Islet precursor cell (in vitro differentiated cells): ENCODE measurements around the gene OTOR.

ENCODE experiments used
- DNase-seq: peaks from one replicate; pipeline ENCODE4 v3.0.0-alpha.2; 2018

The OTOR gene, protein sequence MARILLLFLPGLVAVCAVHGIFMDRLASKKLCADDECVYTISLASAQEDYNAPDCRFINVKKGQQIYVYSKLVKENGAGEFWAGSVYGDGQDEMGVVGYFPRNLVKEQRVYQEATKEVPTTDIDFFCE

DNA sequence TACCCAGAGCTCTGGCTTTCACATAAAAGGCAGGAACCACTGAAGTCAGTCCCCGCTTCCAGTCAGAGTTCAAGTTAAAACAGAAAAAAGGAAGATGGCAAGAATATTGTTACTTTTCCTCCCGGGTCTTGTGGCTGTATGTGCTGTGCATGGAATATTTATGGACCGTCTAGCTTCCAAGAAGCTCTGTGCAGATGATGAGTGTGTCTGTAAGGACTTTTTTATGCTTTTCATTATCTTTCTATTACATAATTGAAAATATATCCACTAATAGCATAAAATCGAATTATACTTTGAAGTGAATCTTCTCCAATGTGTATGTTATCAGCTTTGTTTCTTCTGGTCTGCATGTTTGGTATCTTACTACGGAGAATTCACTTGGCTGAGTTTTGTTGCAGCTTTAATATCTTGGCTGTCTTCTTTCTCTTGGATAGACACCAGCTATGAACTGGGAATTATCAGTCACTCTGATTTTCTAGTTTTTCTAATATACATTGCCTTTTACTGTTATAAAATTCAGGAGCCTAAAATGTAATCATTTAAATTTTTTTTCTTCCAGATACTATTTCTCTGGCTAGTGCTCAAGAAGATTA, at the start of gene OTOR:
TSS of gene OTOR (plus strand) at position 51 of the 593 bp plus-strand sequence. CDS start at position 95, 44 bp downstream.
- DNase-seq: no peak

DNA sequence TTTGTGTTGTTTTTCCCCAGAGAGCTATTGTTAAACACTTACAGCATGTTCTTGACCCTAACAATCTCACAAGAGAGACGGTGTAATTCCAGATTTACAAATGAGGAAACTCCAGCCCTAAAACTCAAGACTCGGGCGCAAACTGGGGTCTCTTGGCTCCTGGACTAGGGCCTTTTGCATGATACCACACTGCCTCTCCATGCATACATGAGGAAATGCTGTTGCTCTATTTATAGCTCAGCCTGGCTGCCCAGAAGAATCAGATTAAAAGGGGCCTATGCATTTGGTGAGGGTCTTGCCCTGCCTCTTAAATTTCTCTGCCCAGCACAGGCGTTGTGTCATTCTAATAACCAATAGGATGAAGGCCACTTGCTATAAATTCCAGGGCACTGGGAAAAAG, 48.9 kb upstream of the OTOR start:
- DNase-seq: no peak

DNA sequence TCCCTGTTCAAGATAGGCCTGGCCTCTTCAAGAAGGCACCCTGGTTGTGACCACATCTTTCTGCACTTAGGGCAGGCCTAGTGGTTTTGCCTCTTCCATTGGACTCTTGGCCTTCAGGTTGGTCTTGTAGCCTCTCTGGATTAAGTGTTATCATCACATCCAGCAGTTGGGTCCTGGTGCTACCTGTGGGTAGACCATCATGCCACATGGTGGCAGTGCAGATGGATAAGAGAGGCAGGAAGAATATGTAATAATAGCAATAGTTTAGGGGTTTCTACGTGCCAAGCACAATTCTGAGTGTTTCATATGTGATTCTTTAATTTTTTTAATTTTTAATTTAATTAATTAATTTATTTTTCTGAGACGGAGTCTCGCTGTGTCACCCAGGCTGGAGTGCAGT, 46.9 kb upstream of the OTOR start:
- no peak for DNase-seq

DNA sequence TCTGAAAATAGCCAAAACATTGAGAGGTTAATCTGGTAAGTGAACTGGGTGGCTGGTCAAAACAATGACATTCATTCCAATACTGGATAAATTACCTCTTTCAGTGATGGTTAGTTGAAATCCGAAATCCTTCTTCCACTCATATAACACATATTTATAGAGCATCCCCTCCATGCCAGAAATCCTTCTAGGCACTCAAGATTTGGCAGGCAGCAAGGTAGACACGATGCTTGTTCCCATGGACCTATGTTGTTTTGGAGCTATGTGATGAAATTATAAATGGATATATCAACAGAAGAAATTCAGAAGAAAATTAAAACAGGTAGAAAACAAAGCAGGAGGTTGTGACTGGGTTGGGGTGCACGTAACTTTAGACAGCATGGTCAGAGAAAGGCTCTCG, 44.6 kb upstream of the OTOR start:
- DNase-seq: no peak

DNA sequence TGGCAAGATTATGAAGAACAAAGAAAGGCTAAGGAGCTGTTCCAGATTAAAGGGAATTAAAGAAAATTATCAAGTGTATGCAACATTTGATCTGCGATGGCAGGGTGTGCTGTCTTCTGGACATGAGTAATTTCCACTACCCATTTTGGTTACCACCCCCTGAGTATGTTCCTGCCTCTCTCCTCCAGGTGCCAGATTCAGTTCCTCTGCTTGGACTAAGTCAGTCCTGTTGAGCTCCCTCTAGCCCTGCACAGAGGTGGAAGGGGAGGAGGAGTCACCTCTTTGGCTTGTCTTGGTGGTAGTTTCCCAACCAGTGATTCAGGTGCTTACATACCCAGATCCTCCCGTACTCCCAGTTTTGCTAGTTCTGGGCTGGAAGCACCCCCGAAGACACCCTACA, 40.5 kb upstream of the OTOR start:
- DNase-seq: no peak

DNA sequence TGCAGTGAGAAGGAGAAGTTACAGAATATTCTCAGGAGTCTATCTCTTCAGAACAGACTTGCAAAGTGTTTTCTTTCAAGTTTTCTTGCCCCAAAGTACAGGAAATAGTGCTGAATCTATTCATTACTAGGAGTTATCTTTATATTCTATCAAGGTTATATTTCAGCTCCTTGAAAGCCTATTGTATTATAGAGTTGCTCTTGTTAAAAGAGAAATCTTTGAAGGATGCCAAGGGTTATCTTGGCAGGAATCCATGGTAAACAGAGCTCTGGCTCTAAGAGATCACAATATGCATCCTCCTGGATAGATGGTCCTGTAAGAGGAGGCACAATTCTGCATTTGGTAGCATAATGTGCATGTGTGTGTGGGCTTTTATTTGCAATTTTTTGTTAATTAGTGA, 39.6 kb upstream of the OTOR start:
- no peak for DNase-seq

DNA sequence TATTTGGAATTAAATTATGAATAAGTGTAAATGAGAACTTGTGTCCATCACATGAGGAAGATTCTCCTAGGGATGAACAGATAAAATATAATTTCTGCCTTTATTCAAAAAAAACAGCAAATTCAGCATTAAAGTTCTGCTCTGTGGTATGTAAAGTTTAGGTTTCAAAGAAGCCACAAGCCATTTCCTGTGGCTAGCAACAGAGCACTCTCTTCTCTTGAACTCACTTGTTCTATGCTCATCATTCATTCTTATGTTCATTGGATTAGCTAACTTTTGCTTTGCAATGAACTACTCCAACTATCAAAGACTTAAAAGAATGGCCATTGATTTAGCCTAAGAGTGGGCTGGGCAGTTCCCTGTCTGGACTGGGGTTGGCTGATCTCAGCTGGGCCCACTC, 39.1 kb upstream of the OTOR start:
- DNase-seq: no peak

DNA sequence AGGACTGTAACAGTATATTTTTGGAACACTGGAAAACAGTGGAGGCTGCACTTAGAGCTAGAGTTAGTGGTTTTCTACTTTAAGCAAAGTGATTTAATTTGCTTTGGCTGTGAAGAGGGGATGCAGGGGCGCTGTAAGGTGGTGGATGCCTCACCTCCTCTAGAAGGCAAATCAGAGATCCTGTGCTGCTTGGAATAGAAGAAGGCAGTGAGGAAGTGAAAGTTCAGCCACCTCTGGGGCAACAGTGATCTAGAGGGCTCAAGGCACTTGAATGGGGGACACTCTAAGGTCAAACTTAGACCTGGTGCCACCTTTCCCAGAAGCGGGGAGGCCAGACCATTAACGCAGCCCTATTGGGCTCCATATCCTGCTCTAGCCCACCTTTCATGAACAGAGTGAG, 37.4 kb upstream of the OTOR start:
- DNase-seq: no peak

DNA sequence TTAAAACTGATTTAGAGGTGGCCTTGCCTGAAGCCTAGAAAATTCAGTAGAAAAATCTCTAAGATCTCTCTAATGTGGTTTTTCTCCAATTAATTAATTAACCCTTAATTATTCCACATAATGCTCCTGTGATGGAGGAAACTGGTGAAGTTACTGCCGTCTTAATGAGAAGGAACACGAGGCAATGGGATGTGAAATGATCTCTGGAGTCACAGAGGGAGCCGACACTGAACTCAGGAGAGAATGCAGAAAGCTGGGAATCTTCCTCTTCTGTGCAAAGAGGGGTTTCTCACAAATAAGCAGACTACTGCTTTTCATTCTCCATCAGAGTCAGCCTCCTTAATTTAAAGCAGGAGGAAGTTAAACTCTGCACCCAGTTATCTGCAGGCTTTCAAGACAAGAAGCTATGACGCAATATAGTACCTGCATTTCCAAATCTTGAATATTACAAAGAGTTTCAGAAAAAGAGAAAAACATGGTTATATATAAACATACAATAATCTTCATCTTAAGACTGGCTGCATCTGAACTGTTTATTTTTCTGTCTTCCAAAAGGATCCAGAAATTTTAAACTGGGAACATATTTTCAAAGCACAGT, 36.4 kb upstream of the OTOR start:
- DNase-seq: no peak

DNA sequence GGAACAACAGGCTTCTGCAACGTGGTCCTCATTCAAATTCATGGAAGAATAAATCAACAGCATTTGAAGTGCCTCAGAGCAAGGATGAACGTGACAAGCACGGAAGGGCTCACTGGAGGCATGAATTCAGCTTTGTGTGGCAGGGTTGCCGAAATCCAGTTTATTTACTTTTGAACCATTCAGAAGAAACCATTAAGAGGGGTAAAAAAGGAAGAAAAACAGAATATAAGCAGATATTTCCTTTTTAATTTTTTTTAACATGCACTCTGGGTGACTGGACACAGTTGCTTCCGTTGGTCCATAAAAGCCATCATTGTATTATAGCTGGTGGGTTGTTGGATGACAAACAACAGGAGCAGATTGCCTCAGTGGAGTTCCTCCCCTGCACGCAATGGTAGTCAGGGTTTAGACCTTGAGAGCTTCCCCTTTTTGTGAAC, 35.6 kb upstream of the OTOR start:
- DNase-seq: no peak

DNA sequence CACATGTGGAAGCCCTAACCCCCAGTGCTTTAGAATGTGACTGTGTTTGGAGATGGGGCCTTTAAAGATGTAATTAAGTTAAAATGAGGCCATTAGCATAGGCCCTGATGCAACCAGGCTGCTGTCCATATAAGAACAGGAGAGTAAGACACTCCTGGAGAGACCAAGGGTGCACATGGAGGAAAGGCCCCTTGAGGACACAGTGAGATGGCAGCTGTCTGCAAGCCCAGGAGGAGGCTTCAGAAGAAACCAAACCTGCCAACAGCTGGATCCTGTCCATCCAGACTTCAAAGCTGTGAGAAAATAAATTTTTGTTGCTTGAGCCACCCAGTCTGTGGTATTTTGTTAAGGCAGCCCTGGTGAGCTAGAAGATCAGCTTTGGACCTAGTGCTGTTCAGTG, 35.1 kb upstream of the OTOR start:
- no peak for DNase-seq

DNA sequence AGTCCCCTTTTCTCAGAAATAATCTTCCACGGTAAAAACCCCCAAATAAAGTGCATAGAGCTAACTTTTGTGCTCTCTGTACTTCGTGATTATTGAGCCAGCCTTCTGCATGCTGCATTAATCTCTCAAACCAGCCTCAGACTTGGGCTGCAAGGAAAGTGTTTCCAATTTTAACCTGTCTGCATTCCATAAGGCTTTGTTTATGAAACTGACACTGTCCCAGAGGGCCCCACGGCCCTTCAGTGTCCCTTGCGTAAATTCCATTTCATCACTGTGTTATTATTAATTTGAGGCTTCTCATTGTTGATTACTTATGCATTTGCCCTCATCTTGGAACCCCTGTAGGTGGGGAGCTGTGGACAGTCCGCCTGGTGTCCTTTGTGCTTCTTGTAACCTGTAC, 33.9 kb upstream of the OTOR start:
- no peak for DNase-seq

DNA sequence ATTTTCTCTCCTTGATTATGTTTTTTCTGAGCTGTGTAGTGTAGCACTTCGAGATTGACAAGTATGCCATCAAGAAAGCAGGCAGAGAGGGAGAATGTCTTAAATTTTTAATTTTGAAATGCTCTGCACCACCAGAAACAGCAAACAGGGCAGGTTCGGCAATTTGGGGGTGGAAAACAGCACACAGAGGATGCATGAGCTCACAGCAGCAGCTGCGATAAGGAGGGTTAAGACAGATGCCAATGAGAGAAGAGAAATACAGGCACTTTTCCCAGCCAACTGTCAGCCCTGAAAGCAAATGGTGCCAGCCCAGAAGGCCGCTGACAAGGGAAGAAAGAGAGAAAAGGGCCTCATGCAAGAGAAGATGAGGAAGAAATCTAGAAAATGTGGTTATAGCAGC, 33.4 kb upstream of the OTOR start:
- DNase-seq: no peak

DNA sequence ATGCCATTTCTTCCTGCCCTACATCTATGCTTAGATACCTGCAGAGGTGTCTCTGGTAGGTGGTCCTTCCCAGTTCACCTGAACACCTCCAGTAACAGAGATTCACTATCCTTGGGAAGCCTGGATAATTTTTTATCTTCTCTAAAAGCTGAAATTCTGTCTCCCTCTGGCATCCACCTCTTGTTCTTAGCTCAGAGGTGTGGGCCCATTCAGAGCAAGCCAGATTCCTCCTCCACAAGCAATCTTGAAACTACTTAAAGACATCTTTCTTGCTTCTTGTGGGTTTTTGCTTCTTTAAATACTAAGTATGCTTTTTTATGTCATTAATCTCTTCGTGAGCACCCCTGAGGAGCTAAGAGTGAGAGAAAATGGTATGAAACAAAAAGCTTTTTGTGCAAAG, 28.7 kb upstream of the OTOR start:
- DNase-seq: no peak

DNA sequence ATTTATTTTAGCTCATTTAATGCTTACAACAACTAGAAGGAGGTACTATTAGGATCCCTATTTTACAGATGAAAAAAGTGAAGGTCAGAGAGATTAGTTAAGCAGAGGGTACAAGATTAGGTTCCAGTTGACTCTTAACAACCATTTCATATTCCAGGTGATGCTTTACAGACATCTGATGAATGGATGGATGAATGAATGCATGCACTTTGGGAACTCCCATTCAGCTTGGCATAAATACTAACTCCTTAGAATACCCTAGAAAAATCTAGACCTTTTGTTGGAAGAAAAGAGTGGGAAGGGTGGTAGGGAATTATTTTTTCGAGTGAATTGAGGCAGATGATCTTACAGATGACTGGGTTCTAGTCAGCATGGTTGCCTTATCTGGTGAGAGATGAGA, 19.1 kb upstream of the OTOR start:
- no peak for DNase-seq

DNA sequence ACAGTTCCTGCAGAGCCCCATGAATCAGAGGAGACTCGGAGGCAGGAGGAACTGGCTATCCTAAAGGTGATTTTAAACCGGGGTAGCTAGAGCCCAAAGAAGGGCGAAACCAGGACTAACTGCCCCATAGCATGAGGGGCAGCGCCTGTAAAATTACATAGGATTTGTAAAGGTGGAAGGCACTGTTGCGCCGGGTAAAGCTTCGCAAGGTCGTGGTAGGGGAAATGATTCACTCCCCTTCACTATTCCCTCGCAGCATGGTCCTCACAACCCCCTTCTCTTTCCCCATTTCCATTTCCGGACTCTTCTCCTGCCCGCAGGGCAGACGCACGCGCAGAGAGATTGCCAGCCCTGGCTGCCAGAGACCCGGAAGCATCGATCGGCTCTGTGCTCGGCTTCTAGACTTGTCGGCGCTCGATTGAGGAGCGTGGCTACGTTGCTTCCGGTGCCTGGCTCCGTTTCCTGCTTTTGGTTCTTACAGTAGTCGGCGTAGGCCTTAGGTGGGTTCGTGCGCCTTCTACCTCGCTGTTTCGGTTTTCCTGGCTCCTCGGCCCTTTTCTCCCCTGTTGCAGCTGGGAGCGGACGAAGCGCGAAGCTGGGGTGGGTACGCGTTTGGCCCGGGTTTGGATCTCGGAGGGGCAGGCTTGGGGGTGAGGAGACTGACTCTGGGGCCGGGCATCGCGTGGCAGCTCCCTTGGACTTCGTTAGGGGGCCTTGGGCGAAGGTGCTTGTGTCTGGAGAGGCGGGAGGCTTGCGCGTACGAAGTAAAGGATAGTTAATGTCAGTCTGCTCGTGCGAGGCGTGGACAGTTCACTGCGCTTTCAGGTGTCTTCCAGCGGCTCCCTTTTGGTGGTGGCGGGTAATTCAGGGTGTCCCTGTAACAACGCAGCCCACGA, 18.3 kb upstream of the OTOR start, which contains the start of gene SNRPB2:
TSS of gene SNRPB2 (plus strand) at position 462 of the 896 bp plus-strand sequence. CDS start 1,677 bp downstream, outside the sequence.
- DNase-seq: peak; percentile 98

DNA sequence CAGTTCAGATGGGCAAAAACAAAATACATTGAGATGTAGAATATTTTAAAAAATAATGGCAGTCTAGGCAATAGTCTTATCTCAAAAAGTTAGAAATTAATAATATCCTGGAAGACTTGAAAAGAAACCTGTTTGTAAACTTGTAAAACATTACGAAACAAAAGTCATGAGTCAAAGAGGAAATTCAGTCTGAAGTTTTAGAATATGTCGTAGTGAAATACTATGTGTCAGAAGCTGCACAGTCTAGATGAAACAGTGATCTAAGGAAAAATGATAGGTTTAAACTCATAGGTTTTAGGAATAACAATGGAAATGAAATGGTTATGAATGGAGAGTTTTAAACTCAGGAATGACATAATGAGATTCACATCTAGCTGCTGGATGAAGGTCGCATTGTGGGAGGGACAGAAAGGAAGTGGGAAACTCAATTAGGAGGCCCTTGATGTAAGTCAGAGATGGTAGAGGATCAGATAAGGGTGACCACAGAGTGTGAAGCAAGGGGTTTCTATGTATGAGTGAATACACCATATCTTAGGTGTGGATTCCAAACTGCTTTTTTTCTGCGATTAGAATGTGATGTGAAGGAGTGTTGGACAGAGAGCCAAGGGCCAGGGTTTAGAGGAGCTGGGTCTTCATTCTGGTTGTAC, 15.5 kb upstream of the OTOR start:
- DNase-seq: no peak

DNA sequence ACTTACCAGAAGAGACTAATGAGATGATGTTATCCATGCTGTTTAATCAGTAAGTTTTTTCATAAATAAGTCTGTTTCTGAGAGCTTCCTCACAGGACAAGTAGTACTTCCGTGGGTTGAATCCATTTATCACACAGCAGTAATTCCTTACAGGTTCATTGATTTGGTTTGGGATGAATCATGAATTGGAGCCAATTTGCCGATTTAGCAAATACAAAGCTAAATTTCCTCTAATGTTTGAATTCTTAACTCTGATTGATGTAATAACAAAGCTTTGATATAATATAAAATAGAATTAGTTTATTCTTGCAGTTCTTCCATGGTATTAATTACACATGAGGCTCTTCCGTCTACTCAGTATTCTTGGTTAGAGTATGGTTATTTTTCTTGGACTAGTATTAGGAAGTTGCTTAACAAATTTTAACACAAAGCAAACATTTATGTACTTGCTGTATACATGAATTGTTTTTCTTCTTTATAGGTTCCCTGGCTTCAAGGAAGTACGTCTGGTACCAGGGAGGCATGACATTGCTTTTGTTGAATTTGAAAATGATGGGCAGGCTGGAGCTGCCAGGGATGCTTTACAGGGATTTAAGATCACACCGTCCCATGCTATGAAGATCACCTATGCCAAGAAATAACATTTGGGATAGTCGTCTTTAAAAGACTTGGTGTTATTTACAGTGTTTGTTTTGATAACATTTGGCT, 7.6 kb upstream of the OTOR start:
- no peak for DNase-seq

DNA sequence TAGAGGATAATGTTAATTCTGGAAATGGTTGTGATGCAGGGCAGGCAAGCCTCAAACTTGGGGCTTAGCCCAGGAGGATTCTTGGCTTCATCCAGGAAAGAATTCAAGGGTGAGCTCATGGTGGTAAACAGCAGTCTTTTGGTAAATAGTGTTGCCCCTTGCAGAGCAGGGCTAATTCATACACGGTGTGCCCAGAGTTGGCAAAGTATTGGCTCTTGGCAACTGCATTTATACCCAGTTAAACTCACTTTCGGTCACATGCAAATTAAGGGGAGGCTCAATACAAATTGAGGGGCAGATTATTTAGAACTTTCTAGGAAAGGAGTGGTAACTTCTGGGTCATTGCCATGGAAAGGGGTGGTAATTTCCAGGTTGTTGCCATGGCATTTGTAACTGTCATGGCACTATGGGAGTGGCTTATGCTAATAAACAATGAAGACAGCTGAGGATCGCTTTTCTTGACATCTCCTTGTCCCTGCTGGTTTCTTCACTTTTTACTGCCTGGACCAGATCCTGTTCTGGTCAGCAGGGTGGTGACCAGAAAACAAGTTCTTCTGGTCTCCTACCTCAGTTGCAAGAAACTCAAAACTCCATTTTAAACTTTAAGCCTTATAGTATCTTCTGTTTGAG, 3.9 kb upstream of the OTOR start:
- DNase-seq: no peak

DNA sequence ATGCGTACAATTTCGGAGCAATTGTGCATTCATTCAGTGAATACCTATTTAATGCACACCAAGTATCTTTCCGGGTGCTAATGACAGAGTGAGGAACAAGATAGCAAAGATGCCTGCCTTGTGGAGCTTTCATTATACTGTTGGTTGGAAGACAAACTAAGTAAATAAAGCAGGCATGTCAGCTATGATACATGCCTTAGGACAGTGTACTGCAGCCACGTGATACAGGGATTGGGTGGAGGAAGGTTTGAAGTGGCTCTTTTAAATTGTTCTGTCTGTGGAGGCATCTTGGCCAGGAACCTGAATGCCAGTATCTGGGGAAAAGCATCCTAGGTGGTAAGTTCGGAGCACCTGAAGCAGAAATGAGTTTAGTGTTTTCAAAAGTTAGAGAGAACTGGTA, 3.0 kb upstream of the OTOR start:
- no peak for DNase-seq

DNA sequence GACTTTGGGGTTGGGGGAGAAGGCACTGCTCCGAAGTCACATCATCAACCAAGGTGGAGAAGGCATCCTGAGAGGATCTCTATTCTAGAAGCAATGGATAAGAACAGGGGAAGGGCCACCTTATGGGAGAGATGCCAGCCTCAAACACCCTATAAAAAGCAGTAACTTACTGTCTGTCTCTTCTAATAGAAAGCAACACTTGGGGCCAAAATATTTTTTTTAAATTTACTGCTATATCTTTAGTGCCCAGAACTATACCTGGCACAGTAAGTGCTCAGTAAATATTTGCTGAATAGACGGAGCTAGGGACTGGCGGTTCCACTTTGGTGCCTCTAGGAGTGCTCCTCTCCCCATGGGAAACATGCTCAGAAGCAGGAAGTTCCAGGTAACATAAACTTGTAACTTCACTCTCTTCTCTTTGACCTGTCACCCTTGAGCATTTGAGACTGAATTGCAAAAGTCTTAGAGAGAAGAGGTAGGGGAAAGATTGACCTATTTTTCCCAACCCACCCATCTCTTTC, 807 bp upstream of the OTOR start:
- no peak for DNase-seq

DNA sequence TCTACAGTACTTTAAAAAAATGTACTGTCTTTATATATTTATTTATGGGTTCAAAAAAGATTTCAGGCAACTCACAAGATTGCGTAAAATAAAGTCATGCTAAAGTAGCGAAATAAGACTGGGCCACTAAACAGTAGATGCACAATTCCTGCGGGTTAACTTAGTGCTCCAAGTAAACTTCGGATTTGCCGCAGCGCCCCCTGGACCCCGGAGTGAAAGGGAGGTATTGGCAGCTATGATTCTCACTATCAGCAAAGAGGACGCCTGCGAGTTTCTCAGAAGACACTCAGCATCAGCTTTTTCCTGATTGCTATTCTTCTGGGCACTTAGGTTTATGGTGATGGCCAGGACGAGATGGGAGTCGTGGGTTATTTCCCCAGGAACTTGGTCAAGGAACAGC, 1.4 kb downstream of the OTOR start:
- DNase-seq: no peak
